HepG2 (cell line): ENCODE results near the gene RAB3A. TPM values are rescaled to one million over a fixed set of nuclear protein-coding genes. Genes with fewer than 3 reads are reported as not detected.
A peak's percentile ranks its signal among the peaks of the same experiment; 100 is the strongest.

Experiments used
- ATAC-seq: fragments of 200-7000 bp; cut with Tn5 transposase; 3 replicates; pipeline ENCODE4 v1.9.1; 2020; ENCODE audit warnings: mild to moderate bottlenecking, moderate library complexity
- BruUV-seq: library from RNA; stranded (reverse); fragments of 400-500 nt; replicated peaks from 2 replicates; lab custom pipeline; 2021; lab: Mats Ljungman, UMichigan
- CTCF ChIA-PET: fragments of 300-600 bp; formaldehyde crosslinking; extraction: SDS; loops from one replicate; lab custom pipeline; 2021; ENCODE audit warnings: low total read pairs, inconsistent platforms, low intra/inter-chr PET ratio; lab: Yijun Ruan, JAX
- POLR2A ChIA-PET: fragments of 350-600 bp; sonication (Branson Sonifier 250); formaldehyde crosslinking; loops from one replicate; lab custom pipeline; 2020; ENCODE audit warnings: antibody characterized with exemption, inconsistent platforms; lab: Yijun Ruan, JAX
- DNase-seq: peaks from one replicate; pipeline ENCODE4 v3.0.0-alpha.2; 2015; ENCODE audit warnings: low spot score
- FAIRE-seq: peaks from 3 replicates; lab custom pipeline; 2011; peaks lifted over from hg19 to GRCh38; lab: Jason Lieb, UNC
- H2AFZ ChIP-seq: one replicate; pipeline ENCODE4 v1.6.1; 2011; ENCODE audit warnings: low read length, inconsistent platforms
- H3K27ac ChIP-seq: fragments of 300-600 bp; 3 replicates; pipeline ENCODE4 v1.8.0; 2011; ENCODE audit warnings: mixed run types, mild to moderate bottlenecking, mixed read lengths, low read length, inconsistent platforms; ENCODE audit not compliant: insufficient read depth; ENCODE audit errors: extremely low read length
- H3K27me3 ChIP-seq, 2 experiments: fragments of 200-600 bp in 1 of 2; 2 replicates in 1 of 2; 3 replicates in 1 of 2; pipeline versions ENCODE4 v1.6.0 to v1.8.0; 2011; ENCODE audit warnings: low read length in 2 of 2, mild to moderate bottlenecking in 2 of 2, moderate library complexity in 2 of 2, inconsistent platforms in 1 of 2; ENCODE audit not compliant: insufficient read depth in 2 of 2, control insufficient read depth in 1 of 2
- H3K36me3 ChIP-seq, 2 experiments: fragments of 200-600 bp in 1 of 2; replicated peaks in 1 of 2; 2 replicates in 1 of 2; 3 replicates in 1 of 2; pipeline versions ENCODE4 v1.5.1 to v1.8.0; 2011; ENCODE audit warnings: low read length in 2 of 2, inconsistent platforms in 1 of 2; ENCODE audit not compliant: insufficient read depth in 2 of 2, control insufficient read depth in 1 of 2
- H3K4me1 ChIP-seq: 2 replicates; pipeline ENCODE4 v1.5.1; 2012; ENCODE audit warnings: low read length, inconsistent platforms; ENCODE audit not compliant: insufficient read depth
- H3K4me2 ChIP-seq: 2 replicates; pipeline ENCODE4 v1.6.0; 2011; ENCODE audit warnings: low read depth, low read length, inconsistent platforms
- H3K4me3 ChIP-seq, 3 experiments: fragments of 200-600 bp in 1 of 3; sonication (generic), shearing (Covaris generic) in 1 of 3; replicated peaks in 1 of 3; 2 replicates each; pipeline ENCODE4 v1.5.1; 2011 to 2016; ENCODE audit warnings: low read length in 3 of 3, inconsistent platforms in 2 of 3, low read depth in 2 of 3, mild to moderate bottlenecking in 2 of 3, control low read depth in 1 of 3, mixed read lengths in 1 of 3; ENCODE audit not compliant: insufficient read depth in 1 of 3
- H3K79me2 ChIP-seq: one replicate; pipeline ENCODE4 v1.6.1; 2011; ENCODE audit warnings: low read length, inconsistent platforms; ENCODE audit not compliant: insufficient read depth
- H3K9ac ChIP-seq: 2 replicates; pipeline ENCODE4 v1.6.0; 2011; ENCODE audit warnings: mild to moderate bottlenecking, low read depth, low read length, inconsistent platforms; ENCODE audit not compliant: insufficient read depth
- H3K9me3 ChIP-seq: 2 replicates; pipeline ENCODE4 v1.5.1; 2012; ENCODE audit warnings: mild to moderate bottlenecking, low read length
- H4K20me1 ChIP-seq: 2 replicates; pipeline ENCODE4 v1.6.0; 2011; ENCODE audit warnings: inconsistent platforms, mild to moderate bottlenecking, low read length, moderate library complexity; ENCODE audit not compliant: insufficient read depth
- BORCS8-MEF2B ChIP-seq: sonication (generic); formaldehyde crosslinking; IDR thresholded peaks from 2 replicates; pipeline ENCODE4 v1.8.0; 2022; ENCODE audit warnings: mild to moderate bottlenecking, missing genetic modification reagents
- MIER2 ChIP-seq: IDR thresholded peaks from 2 replicates; pipeline ENCODE4 v1.6.1; 2016; ENCODE audit warnings: missing biosample characterization, missing genetic modification reagents
- POGK ChIP-seq: sonication (generic); formaldehyde crosslinking; conservative IDR thresholded peaks from 2 replicates; pipeline ENCODE4 v1.8.0; 2022; ENCODE audit warnings: mild to moderate bottlenecking, moderate library complexity, missing genetic modification reagents
- POLR2A ChIP-seq, 2 experiments: IDR thresholded peaks; 2 replicates each; pipeline ENCODE4 v1.6.1; 2011; ENCODE audit warnings: low read depth in 2 of 2, low read length in 2 of 2, mild to moderate bottlenecking in 1 of 2, moderate library complexity in 1 of 2; ENCODE audit not compliant: insufficient read depth in 1 of 2
- ZFP91 ChIP-seq: sonication (generic); formaldehyde crosslinking; IDR thresholded peaks from 2 replicates; pipeline ENCODE4 v1.9.0; 2022; ENCODE audit warnings: missing genetic modification reagents, mild to moderate bottlenecking, borderline replicate concordance
- ZMYM3 ChIP-seq: sonication (generic); formaldehyde crosslinking; IDR thresholded peaks from 2 replicates; pipeline ENCODE4 v1.5.1; 2020; ENCODE audit warnings: mild to moderate bottlenecking, missing genetic modification reagents
- ZNF768 ChIP-seq: sonication (generic); formaldehyde crosslinking; IDR thresholded peaks from 2 replicates; pipeline ENCODE4 v1.4.0; 2020; ENCODE audit warnings: missing genetic modification reagents
- WGBS: methylation state at CpG from one replicate; pipeline ENCODE4 v1.1.6; 2017; ENCODE audit warnings: low lambda C conversion rate; 5-methylcytosine and 5-hydroxymethylcytosine counted together
- in situ Hi-C: cut with HindIII; loops from 2 replicates; pipeline ENCODE4 v1.10.0; 2017; ENCODE audit warnings: low pct_unique_long_range_greater_than_20kb; ENCODE audit not compliant: extremely low pct_ligation_motif_present
- intact Hi-C: fragments of 100-400 bp; cut with micrococcal nuclease; formaldehyde crosslinking; loops from one replicate; pipeline ENCODE4 v1.10.0; 2022; ENCODE audit not compliant: unreplicated experiment
- polyA plus RNA-seq, 8 experiments: library from polyadenylated mRNA; depleted of rRNA in 3 of 8; stranded (reverse) in 7 of 8; unstranded in 1 of 8; fragments of >200 nt; fragmentation: Illumina TruSeq in 4 of 8; extraction: Trizol in 4 of 8; gene quantifications; 2 replicates each; pipeline versions ENCODE4 v1.2.1 to v1.2.3, GENCODE V29; 2011 to 2016; ENCODE audit warnings: low read depth in 4 of 8, missing spikeins in 1 of 8, mixed read lengths in 1 of 8; ENCODE audit not compliant: insufficient read depth in 1 of 8
- total RNA-seq, 5 experiments: library from RNA; depleted of rRNA; stranded (reverse); fragments of >200 nt; fragmentation: Illumina TruSeq; extraction: Trizol; gene quantifications; 2 replicates each; pipeline ENCODE4 v1.2.3, GENCODE V29; 2016; ENCODE audit warnings: low read depth in 1 of 5

Gene RAB3A
- total and polyA plus RNA-seq, 2 of the 13 experiments (the other 11 are each of a cell fraction or from before 2014, with no cell fraction given) = 0.58 to 0.98 TPM

- TF ChIP-seq ZFP91 (CRISPR knock-in tag) = no peak
- peak in 1 of 2 experiments; percentile 39; a peak in 1 of 4 replicates for TF ChIP-seq POLR2A (IDR thresholded peaks at IDR 0.05; ENCODE audit: insufficient read depth in 1 of 2, low read depth in 2 of 2, low read length in 2 of 2)
- TF ChIP-seq ZNF768 (CRISPR knock-in tag) = peak; percentile 90; the same call in 1 of the 2 replicates
- TF ChIP-seq MIER2 (CRISPR knock-in tag) = no peak
- TF ChIP-seq POGK (CRISPR knock-in tag) = no peak
- TF ChIP-seq BORCS8-MEF2B (CRISPR knock-in tag) = peak; percentile 29; the same call in 1 of the 2 replicates
- 0 out of 2 replicates have a peak, but pooled peaks have one; percentile 46 for TF ChIP-seq ZMYM3
- intact Hi-C loops (no loop called here), in situ Hi-C loops (loop anchor here (10.0 kb wide), 1 partner anchor 167 kb away; the partner anchor contains the start of gene ARRDC2)
- Histone ChIP-seq H3K27me3 (no peaks in the 10 kb centered on the region), H3K36me3 (peaks cover 8 to 24% of the 10 kb centered on the region in 2 experiments), H3K9me3 (no peaks in the 10 kb centered on the region), H3K4me3 (no peak overlapping the region), H3K4me2 (no peak overlapping the region), H4K20me1 (0 out of 2 replicates have a peak, but pooled peaks cover 3% of the 10 kb centered on the region), H3K9ac (no peak overlapping the region), H3K79me2 (no peaks in the 10 kb centered on the region), H3K27ac (no peak overlapping the region), H2AFZ (no peak overlapping the region), H3K4me1 (peaks cover 14% of the 10 kb centered on the region)
- no peak for DNase-seq
- no peak for FAIRE-seq
- ATAC-seq = no peak
- BruUV-seq = no TSS peak
- CTCF ChIA-PET = no interaction called here
- 94% methylated on average over 8 of the region's 8 CpGs for WGBS
- POLR2A ChIA-PET = interaction anchor here (0.7 to 1.7 kb wide), 3 partner anchors 21 to 62 kb away, joined by 3 to 4 read pairs (median 3); partner anchors contain the start of gene MPV17L2
Measured at GRCh38 chr19:18171605-18172327, 32.1 kb downstream of the RAB3A start.
